Thyroid gland (tissue), 4 donors: ENCODE data around the gene BTBD16. TPM values are rescaled to one million over a fixed set of nuclear protein-coding genes. Genes with fewer than 3 reads are reported as not detected.

Experiments
- DNase-seq, 2 donors: peaks; one replicate each; pipeline ENCODE4 v3.0.0-alpha.2; 2019
- H3K27ac ChIP-seq, 3 donors: fragments of 200-600 bp; sonication (generic); 1 replicate in 2 of 3; 2 replicates in 1 of 3; pipeline ENCODE4 v1.5.1; 2016 to 2019; ENCODE audit warnings: mild to moderate bottlenecking in 1 of 3, moderate library complexity in 1 of 3
- H3K27me3 ChIP-seq: fragments of 200-600 bp; sonication (generic); one replicate; pipeline ENCODE4 v1.5.1; 2019
- H3K36me3 ChIP-seq, 2 donors: fragments of 200-600 bp; sonication (generic); one replicate each; pipeline ENCODE4 v1.5.1; 2016 to 2019
- H3K4me1 ChIP-seq, 2 donors: fragments of 200-600 bp; sonication (generic); one replicate each; pipeline ENCODE4 v1.5.1; 2017 to 2019
- H3K4me3 ChIP-seq, 3 donors: fragments of 200-600 bp; sonication (generic); replicated peaks in 1 of 3; 1 replicate in 2 of 3; 2 replicates in 1 of 3; pipeline ENCODE4 v1.5.1; 2016; ENCODE audit warnings: mild to moderate bottlenecking in 1 of 3
- H3K9me3 ChIP-seq: fragments of 200-600 bp; sonication (generic); one replicate; pipeline ENCODE4 v1.5.1; 2017
- POLR2A ChIP-seq, 2 donors: fragments of 450-650 bp; IDR thresholded peaks; one replicate each; pipeline ENCODE4 v1.6.1; 2017; ENCODE audit warnings: antibody characterized with exemption in 2 of 2, mild to moderate bottlenecking in 2 of 2, moderate library complexity in 1 of 2
- WGBS, 2 donors: methylation state at CpG; one replicate each; pipeline ENCODE4 v1.1.5; 2017; 5-methylcytosine and 5-hydroxymethylcytosine counted together
- intact Hi-C: fragments of 100-400 bp; cut with DNase I; formaldehyde crosslinking; loops from one replicate; pipeline ENCODE4 v1.15.1; 2023
- small RNA-seq: library from RNA; depleted of rRNA; stranded (forward); fragments of <200 nt; gene quantifications from one replicate; pipeline ENCODE3, GENCODE V24; 2016
- total RNA-seq, 4 donors: library from RNA; depleted of rRNA; stranded (reverse); fragments of >200 nt; gene quantifications; one replicate each; pipeline ENCODE4 v1.2.3, GENCODE V29; 2016
- TF ChIP-seq, protein P1 (sequence below), 6 experiments: fragments of 200-600 bp in 3 of 6; fragments of 450-650 bp in 3 of 6; sonication (generic) in 3 of 6; IDR thresholded peaks; one replicate each; pipeline ENCODE4 v1.5.1; 2016 to 2019; ENCODE audit warnings: antibody characterized with exemption in 6 of 6, mild to moderate bottlenecking in 2 of 6, inconsistent platforms in 1 of 6, moderate library complexity in 1 of 6

BTBD16 gene
- total RNA-seq, 4 donors from 2014 or later, result 0.11 TPM; not detected in 3

- 100% methylated on average over 2 of the region's 2 CpGs for whole genome bisulfite sequencing, 2 donors
- Histone ChIP-seq H3K27me3 (no peaks in the 10 kb centered on the region), H3K4me3 (no peak overlapping the region), H3K4me1 (peaks cover 0 to 5% of the 10 kb centered on the region in 2 donors), H3K9me3 (no peaks in the 10 kb centered on the region), H3K36me3 (no peaks in the 10 kb centered on the region), H3K27ac (no peak overlapping the region)
- intact Hi-C loops, result no loop called here
- no peak for TF ChIP-seq POLR2A (IDR thresholded peaks at IDR 0.05)
- TF ChIP-seq, protein P1, sequence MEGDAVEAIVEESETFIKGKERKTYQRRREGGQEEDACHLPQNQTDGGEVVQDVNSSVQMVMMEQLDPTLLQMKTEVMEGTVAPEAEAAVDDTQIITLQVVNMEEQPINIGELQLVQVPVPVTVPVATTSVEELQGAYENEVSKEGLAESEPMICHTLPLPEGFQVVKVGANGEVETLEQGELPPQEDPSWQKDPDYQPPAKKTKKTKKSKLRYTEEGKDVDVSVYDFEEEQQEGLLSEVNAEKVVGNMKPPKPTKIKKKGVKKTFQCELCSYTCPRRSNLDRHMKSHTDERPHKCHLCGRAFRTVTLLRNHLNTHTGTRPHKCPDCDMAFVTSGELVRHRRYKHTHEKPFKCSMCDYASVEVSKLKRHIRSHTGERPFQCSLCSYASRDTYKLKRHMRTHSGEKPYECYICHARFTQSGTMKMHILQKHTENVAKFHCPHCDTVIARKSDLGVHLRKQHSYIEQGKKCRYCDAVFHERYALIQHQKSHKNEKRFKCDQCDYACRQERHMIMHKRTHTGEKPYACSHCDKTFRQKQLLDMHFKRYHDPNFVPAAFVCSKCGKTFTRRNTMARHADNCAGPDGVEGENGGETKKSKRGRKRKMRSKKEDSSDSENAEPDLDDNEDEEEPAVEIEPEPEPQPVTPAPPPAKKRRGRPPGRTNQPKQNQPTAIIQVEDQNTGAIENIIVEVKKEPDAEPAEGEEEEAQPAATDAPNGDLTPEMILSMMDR (IDR thresholded peaks at IDR 0.05), result no peak
- DNase-seq, result no peak
These were observed 116.5 kb downstream of the BTBD16 start for GRCh38 chr10:122387572-122387971.

Small RNAs within 50 kb of the gene (small RNA-seq; reads per million reads assigned to genes)
- gene RNU6-728P, result not detected

Other genes with a start within 250 kb of the BTBD16 start
- gene PLEKHA1, start 103.4 kb downstream of the BTBD16 start, total RNA-seq, result 10 to 100 TPM; 39.3 to 50.9 (median 45.6) TPM
- gene ARMS2, start 183.4 kb downstream of the BTBD16 start, total RNA-seq, result not detected
- gene HTRA1, start 190.3 kb downstream of the BTBD16 start, total RNA-seq, result 10 to 100 TPM; 37.1 to 99.4 (median 68.2) TPM